GM06990 (cell line): ENCODE results near the gene GAS7.

ENCODE experiments used
- DNase-seq: peaks from one replicate; pipeline ENCODE4 v3.0.0-alpha.2; 2011; ENCODE audit not compliant: insufficient read length; ENCODE audit errors: extremely low read depth
- H3K27me3 ChIP-seq: replicated peaks from 2 replicates; pipeline ENCODE4 v1.6.0; 2011; ENCODE audit warnings: low read length; ENCODE audit not compliant: control insufficient read depth, insufficient read depth
- H3K36me3 ChIP-seq: 2 replicates; pipeline ENCODE4 v1.5.1; 2011; ENCODE audit warnings: low read length; ENCODE audit not compliant: control insufficient read depth, insufficient read depth
- H3K4me3 ChIP-seq: replicated peaks from 2 replicates; pipeline ENCODE4 v1.5.1; 2011; ENCODE audit warnings: low read depth, mild to moderate bottlenecking, control low read depth, low read length
- TF ChIP-seq, protein P1 (sequence below): IDR thresholded peaks from 2 replicates; pipeline ENCODE4 v1.5.1; 2011; ENCODE audit warnings: low read length, control low read depth, mild to moderate bottlenecking, inconsistent platforms; ENCODE audit not compliant: insufficient read depth, poor library complexity, severe bottlenecking

The GAS7 gene

DNA sequence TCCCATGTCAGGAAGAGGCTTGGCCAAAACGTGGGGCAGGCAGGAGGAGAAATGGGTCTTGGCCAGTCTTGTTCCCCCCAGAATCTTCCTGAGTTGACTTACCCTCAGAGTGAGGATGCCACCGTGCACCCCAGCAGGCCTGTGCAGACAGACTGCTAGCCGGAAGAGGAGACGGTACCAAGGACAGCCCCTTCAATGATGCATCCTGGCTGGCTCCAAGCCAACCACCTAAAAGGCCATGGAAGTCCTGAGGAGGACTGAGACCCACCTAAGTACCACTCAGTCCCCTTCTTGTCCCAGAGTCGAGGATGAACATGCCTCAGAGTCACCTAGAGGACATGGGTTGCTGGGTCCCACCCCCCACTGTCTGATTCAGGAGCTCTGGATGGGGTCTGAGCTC lies 246.6 kb downstream of the GAS7 start:
- Histone ChIP-seq H3K27me3 (no peaks in the 10 kb centered on the region), H3K36me3 (peaks cover 4% of the 10 kb centered on the region)
- TF ChIP-seq, protein P1, sequence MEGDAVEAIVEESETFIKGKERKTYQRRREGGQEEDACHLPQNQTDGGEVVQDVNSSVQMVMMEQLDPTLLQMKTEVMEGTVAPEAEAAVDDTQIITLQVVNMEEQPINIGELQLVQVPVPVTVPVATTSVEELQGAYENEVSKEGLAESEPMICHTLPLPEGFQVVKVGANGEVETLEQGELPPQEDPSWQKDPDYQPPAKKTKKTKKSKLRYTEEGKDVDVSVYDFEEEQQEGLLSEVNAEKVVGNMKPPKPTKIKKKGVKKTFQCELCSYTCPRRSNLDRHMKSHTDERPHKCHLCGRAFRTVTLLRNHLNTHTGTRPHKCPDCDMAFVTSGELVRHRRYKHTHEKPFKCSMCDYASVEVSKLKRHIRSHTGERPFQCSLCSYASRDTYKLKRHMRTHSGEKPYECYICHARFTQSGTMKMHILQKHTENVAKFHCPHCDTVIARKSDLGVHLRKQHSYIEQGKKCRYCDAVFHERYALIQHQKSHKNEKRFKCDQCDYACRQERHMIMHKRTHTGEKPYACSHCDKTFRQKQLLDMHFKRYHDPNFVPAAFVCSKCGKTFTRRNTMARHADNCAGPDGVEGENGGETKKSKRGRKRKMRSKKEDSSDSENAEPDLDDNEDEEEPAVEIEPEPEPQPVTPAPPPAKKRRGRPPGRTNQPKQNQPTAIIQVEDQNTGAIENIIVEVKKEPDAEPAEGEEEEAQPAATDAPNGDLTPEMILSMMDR, result no peak

DNA sequence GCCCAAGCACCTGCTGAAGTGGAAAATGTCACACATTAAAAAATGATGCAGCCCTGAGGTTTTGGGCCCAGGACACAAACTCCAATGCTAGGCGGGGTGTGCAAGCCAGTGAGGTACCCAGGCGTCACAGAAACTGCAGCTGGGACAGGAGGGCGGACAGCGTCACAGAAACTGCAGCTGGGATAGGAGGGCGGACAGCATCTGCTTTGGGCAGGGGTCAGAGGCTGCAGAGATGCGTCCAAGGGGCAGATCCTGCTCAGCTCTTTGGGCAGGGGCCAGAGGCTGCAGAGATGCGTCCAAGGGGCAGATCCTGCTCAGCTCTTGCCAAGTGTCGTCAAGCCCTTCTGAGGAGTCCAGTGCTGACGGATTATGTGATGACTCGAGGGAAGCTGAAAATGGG lies 249.5 kb downstream of the GAS7 start:
- Histone ChIP-seq H3K36me3 (peaks cover 8% of the 10 kb centered on the region), H3K4me3 (no peak overlapping the region), H3K27me3 (no peaks in the 10 kb centered on the region)
- DNase-seq, result no peak
- TF ChIP-seq, protein P1, result no peak

More for the DNA sequence above, 246.6 kb downstream of the GAS7 start:
- no peak for DNase-seq
- H3K4me3 ChIP-seq, result no peak overlapping the region

DNA sequence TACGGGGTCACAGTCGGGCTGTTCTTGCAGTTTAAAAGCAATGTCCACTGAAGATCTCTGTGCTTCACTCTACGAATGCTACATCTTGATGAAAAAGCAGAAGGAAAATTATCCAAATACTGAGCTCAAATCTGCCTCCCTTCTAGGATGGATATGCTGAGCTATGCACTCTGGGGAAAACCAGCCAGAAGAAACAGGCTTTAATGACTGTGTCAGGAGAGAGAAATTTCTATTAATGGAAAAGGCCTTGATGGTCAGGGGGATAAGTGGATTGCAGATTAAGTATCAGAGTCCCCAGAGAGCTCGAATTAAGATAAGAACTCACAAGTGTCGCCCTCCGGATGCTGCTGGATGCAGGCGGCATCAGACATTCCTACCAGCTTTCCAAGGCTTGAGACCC lies 253.7 kb downstream of the GAS7 start:
- Histone ChIP-seq H3K27me3 (no peaks in the 10 kb centered on the region), H3K36me3 (peaks cover 33% of the 10 kb centered on the region), H3K4me3 (no peak overlapping the region)
- TF ChIP-seq, protein P1, result no peak
- no peak for DNase-seq

DNA sequence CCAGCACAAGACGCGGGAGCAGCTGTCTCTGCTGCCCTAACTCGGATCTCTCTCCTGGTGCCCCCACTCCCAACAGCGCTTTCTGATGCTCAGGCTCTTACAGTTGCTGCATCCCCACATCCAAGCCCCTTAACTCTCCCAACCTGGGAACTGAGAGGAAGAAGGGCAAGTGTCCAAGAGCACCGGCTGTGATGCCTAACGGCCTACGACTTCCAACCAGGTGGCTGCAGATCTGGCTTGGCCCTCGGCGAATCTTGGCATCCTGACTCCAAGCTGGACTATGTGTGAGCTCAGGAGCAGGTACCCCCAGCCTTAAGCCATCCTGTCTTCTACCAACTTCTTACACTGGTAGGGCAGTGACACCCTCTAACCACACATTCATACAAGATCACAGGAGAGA lies 255.1 kb downstream of the GAS7 start:
- no peak for DNase-seq
- H3K4me3 ChIP-seq, result no peak overlapping the region
- H3K27me3 ChIP-seq, result no peaks in the 10 kb centered on the region
- H3K36me3 ChIP-seq, result peaks cover 32% of the 10 kb centered on the region
- TF ChIP-seq, protein P1, result no peak

DNA sequence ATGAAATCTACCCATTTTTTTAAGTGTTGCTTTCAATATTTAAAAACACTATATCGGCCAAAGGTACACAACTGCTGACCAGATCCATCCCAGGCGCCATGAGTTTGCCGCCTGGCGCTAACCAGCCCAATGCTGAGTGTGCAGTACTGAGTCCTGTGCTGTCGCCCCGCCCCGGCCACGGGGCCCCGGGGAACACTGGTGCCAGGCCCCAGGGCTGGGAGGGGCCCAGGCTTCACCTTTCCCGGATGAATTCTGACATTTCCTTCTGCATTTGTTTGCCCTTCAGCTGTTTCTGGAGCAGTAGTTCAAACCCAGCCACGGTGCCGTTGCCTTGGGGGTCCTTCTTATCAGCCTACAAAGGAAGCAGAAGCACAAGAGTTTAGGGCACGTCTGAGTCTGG lies 255.5 kb downstream of the GAS7 start:
- Histone ChIP-seq H3K4me3 (no peak overlapping the region), H3K27me3 (no peaks in the 10 kb centered on the region), H3K36me3 (peaks cover 32% of the 10 kb centered on the region)
- TF ChIP-seq, protein P1, result no peak
- DNase-seq, result no peak

DNA sequence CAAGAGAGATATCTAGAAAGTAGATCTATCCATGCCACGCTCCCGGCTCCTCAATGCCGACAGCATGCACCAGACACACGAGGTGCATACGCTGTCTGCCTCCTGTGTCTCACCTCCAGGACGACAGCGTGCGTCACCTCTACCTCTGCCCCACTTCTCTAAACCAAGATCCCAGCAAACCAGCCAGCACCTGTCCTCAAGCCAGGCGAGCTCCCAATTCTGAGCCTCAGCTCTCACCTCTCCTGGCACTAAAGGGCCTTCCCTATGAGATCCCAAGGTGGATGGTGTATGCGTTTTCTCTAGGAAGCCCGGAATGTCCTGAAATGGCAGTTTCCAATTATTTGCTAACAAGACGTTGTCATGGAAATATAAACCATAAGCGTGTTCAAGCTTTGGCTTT lies 257.1 kb downstream of the GAS7 start:
- TF ChIP-seq, protein P1, result no peak
- Histone ChIP-seq H3K36me3 (peaks cover 32% of the 10 kb centered on the region), H3K27me3 (no peaks in the 10 kb centered on the region), H3K4me3 (no peak overlapping the region)
- DNase-seq, result no peak
